HuH-7.5 (cell line): ENCODE data around the gene ATP1B3.
"Not testable (repeated sequence)": the region's sequence is repeated elsewhere in the genome, so short reads cannot be mapped to it uniquely, and the experiment has no call there.

Source experiments
- DNase-seq: peaks from one replicate; pipeline ENCODE4 v3.0.0; 2011; ENCODE audit warnings: low spot score

Gene ATP1B3

GRCh38 chr3:141909408-141909807, 33.0 kb downstream of the ATP1B3 start:
- no peak for DNase-seq

- DNase-seq = not testable (repeated sequence)
Measured at GRCh38 chr3:141909986-141910385, 33.5 kb downstream of the ATP1B3 start.

- DNase-seq = peak; percentile 42
Measured at GRCh38 chr3:141913150-141913811, 36.8 kb downstream of the ATP1B3 start.

- DNase-seq = no peak
Measured at GRCh38 chr3:141914311-141914710, 37.9 kb downstream of the ATP1B3 start.

GRCh38 chr3:141915016-141915415, 38.6 kb downstream of the ATP1B3 start:
- DNase-seq = no peak

- DNase-seq = no peak
Measured at GRCh38 chr3:141915766-141916165, 39.3 kb downstream of the ATP1B3 start.

- DNase-seq = no peak
Measured at GRCh38 chr3:141920701-141921100, 44.3 kb downstream of the ATP1B3 start.

GRCh38 chr3:141921316-141921715, 44.9 kb downstream of the ATP1B3 start:
- DNase-seq = no peak

GRCh38 chr3:141925677-141926076, 49.2 kb downstream of the ATP1B3 start:
- DNase-seq = not testable (repeated sequence)

GRCh38 chr3:141926929-141927328, 50.5 kb downstream of the ATP1B3 start:
- DNase-seq = no peak

- DNase-seq = no peak
Measured at GRCh38 chr3:141928631-141929270, 52.3 kb downstream of the ATP1B3 start.

- no peak for DNase-seq
Measured at GRCh38 chr3:141929341-141929995, 53.0 kb downstream of the ATP1B3 start.

GRCh38 chr3:141930801-141931200, 54.4 kb downstream of the ATP1B3 start:
- DNase-seq = no peak

GRCh38 chr3:141933421-141934300, 57.2 kb downstream of the ATP1B3 start:
- no peak for DNase-seq

- no peak for DNase-seq
Measured at GRCh38 chr3:141934354-141934753, 57.9 kb downstream of the ATP1B3 start.

- DNase-seq = no peak
Measured at GRCh38 chr3:141938011-141938500, 61.6 kb downstream of the ATP1B3 start.

- DNase-seq = no peak
Measured at GRCh38 chr3:141939759-141940158, 63.3 kb downstream of the ATP1B3 start.

- no peak for DNase-seq
Measured at GRCh38 chr3:141940194-141940776, 63.8 kb downstream of the ATP1B3 start.

GRCh38 chr3:141941093-141941492, 64.7 kb downstream of the ATP1B3 start:
- no peak for DNase-seq

GRCh38 chr3:141942006-141942405, 65.6 kb downstream of the ATP1B3 start:
- DNase-seq = no peak

- DNase-seq = no peak
Measured at GRCh38 chr3:141945726-141946485, 69.5 kb downstream of the ATP1B3 start.
